Suprapubic skin (tissue), 4 donors: Measurements from ENCODE around the gene PPP2R2C. TPM values are rescaled to one million over a fixed set of nuclear protein-coding genes. Genes with fewer than 3 reads are reported as not detected.

Source experiments
- DNase-seq, 2 donors: peaks; one replicate each; pipeline ENCODE4 v3.0.0-alpha.2; 2019; ENCODE audit warnings: low spot score in 2 of 2
- H3K27ac ChIP-seq: fragments of 200-600 bp; sonication (generic); one replicate; pipeline ENCODE4 v1.5.1; 2019
- H3K27me3 ChIP-seq: fragments of 200-600 bp; sonication (generic); one replicate; pipeline ENCODE4 v1.5.1; 2019
- H3K36me3 ChIP-seq: fragments of 200-600 bp; sonication (generic); one replicate; pipeline ENCODE4 v1.5.1; 2019
- H3K4me1 ChIP-seq: fragments of 200-600 bp; sonication (generic); one replicate; pipeline ENCODE4 v1.5.1; 2019
- H3K4me3 ChIP-seq: fragments of 200-600 bp; sonication (generic); one replicate; pipeline ENCODE4 v1.5.1; 2019; ENCODE audit warnings: mild to moderate bottlenecking
- H3K9me3 ChIP-seq: fragments of 200-600 bp; sonication (generic); one replicate; pipeline ENCODE4 v1.5.1; 2019
- EP300 ChIP-seq: sonication (generic); formaldehyde crosslinking; IDR thresholded peaks from one replicate; pipeline ENCODE4 v1.6.1; 2017; ENCODE audit warnings: antibody characterized with exemption
- POLR2A ChIP-seq, 2 donors: fragments of 450-650 bp; IDR thresholded peaks; one replicate each; pipeline ENCODE4 v1.6.1; 2017; ENCODE audit warnings: antibody characterized with exemption in 2 of 2, mild to moderate bottlenecking in 2 of 2, moderate library complexity in 2 of 2
- POLR2AphosphoS5 ChIP-seq, 3 donors: sonication (generic); formaldehyde crosslinking; IDR thresholded peaks; one replicate each; pipeline ENCODE4 v1.6.1; 2017; ENCODE audit warnings: antibody characterized with exemption in 3 of 3
- WGBS: methylation state at CpG from one replicate; pipeline ENCODE4 v1.1.5; 2018; 5-methylcytosine and 5-hydroxymethylcytosine counted together
- total RNA-seq, 4 donors: library from RNA; depleted of rRNA; stranded (reverse); fragments of >200 nt; gene quantifications; one replicate each; pipeline ENCODE4 v1.1.0, GENCODE V29; 2016
- TF ChIP-seq, protein P1 (sequence below), 2 donors: fragments of 200-600 bp in 1 of 2; fragments of 450-650 bp in 1 of 2; sonication (generic) in 1 of 2; IDR thresholded peaks; one replicate each; pipeline ENCODE4 v1.5.1; 2016 to 2019; ENCODE audit warnings: antibody characterized with exemption in 2 of 2, mild to moderate bottlenecking in 1 of 2, moderate library complexity in 1 of 2

The PPP2R2C gene
- total RNA-seq, 4 donors from 2014 or later, result 42.5 to 81.5 (median 61.0) TPM

DNA sequence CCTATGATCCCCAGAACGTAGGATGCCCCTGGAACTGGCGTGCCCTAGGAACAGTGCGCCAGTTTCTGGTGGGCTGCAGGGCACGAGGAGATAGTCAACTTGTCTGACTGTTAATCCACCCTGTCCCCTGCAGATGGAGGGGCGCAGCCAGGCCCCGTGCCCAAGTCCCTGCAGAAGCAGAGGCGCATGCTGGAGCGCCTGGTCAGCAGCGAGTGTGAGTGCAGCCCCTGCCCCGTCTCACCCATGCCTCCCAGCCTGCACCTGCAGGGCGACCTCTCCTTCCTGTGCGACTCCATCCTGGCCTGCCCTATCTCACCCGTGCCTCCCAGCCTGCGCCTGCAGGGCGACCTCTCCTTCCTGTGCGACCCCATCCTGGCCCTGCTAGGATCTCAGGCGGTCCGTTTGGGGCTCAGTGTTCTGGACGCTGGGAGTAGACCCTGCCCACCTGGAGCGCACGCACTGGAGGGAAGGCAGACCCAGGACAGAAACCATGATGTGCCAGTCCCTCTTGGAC lies 180.6 kb downstream of the PPP2R2C start:
- Histone ChIP-seq H3K27me3 (no peaks in the 10 kb centered on the region), H3K36me3 (peaks cover 89% of the 10 kb centered on the region), H3K27ac (no peak overlapping the region), H3K9me3 (no peaks in the 10 kb centered on the region), H3K4me1 (no peaks in the 10 kb centered on the region), H3K4me3 (no peak overlapping the region)
- WGBS, result 71% methylated on average over 13 of the region's 21 CpGs
- TF ChIP-seq POLR2AphosphoS5 (IDR thresholded peaks at IDR 0.05) (no peak), POLR2A (IDR thresholded peaks at IDR 0.05) (no peak), EP300 (no peak)
- TF ChIP-seq, protein P1, sequence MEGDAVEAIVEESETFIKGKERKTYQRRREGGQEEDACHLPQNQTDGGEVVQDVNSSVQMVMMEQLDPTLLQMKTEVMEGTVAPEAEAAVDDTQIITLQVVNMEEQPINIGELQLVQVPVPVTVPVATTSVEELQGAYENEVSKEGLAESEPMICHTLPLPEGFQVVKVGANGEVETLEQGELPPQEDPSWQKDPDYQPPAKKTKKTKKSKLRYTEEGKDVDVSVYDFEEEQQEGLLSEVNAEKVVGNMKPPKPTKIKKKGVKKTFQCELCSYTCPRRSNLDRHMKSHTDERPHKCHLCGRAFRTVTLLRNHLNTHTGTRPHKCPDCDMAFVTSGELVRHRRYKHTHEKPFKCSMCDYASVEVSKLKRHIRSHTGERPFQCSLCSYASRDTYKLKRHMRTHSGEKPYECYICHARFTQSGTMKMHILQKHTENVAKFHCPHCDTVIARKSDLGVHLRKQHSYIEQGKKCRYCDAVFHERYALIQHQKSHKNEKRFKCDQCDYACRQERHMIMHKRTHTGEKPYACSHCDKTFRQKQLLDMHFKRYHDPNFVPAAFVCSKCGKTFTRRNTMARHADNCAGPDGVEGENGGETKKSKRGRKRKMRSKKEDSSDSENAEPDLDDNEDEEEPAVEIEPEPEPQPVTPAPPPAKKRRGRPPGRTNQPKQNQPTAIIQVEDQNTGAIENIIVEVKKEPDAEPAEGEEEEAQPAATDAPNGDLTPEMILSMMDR (IDR thresholded peaks at IDR 0.05), result no peak
- no peak for DNase-seq

DNA sequence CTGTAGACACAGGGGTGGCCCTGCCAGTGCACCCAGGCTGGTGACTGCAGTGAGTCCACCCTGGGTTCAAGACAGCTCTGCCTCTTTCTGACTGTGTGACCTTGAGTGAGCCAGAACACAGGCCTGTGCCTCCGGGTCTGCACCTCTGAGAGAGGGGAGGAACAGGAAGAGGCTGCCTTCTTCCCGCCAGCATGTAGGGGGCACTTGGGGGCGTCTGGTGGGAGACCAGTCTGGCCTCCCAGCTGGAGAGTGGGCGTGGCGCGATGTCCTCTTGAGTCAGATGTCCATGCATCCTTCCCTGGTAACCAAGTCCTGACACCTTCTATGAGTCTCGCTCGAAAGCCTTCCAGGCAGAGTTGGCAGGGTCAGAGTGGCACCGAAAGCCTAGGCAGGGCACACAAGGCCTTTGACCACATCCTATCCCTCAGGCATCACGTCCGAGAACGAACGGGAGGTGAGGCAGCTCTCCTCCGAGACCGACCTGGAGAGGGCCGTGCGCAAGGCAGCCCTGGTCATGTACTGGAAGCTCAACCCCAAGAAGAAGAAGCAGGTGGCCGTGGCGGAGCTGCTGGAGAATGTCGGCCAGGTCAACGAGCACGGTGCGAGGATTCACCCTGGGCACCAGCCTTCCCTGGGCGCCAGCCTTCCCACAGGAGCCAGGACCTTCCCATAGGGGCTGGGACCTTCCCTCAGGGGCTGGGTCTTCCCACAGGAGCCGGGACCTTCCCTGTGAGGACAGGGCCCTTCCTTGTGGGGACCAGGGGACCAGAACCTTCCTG lies 181.5 kb downstream of the PPP2R2C start:
- Histone ChIP-seq H3K36me3 (peaks cover 81% of the 10 kb centered on the region), H3K4me3 (no peak overlapping the region), H3K9me3 (no peaks in the 10 kb centered on the region), H3K27me3 (no peaks in the 10 kb centered on the region), H3K4me1 (no peaks in the 10 kb centered on the region), H3K27ac (no peak overlapping the region)
- TF ChIP-seq EP300, result no peak
- TF ChIP-seq, protein P1 (IDR thresholded peaks at IDR 0.05), result no peak
- TF ChIP-seq POLR2A (IDR thresholded peaks at IDR 0.05), result no peak
- no peak for TF ChIP-seq POLR2AphosphoS5 (IDR thresholded peaks at IDR 0.05)
- DNase-seq, result no peak
- WGBS, result 83% methylated on average over 1 of the region's 25 CpGs

DNA sequence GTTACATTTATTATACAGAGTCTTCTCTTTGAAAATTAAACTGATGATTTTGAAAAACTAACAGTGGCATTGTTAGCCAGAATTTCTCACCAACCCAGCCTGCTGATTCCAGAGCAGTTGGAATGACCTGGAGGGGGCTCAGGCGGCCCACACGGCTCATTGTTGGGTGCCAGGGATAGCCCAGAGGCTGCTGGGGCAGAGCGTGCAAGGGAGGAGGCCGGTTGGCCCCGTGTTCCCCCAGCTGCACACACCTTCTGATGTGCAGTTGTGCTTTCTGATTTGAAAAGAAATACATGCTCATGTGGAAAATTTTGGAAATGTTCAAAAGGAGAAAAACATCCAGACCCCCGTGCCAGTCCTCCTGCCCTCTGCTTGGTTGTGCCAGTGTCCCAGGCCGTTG lies 182.2 kb downstream of the PPP2R2C start:
- H3K27ac ChIP-seq, result no peak overlapping the region
- TF ChIP-seq, protein P1 (IDR thresholded peaks at IDR 0.05), result no peak
- TF ChIP-seq EP300 (no peak), POLR2AphosphoS5 (IDR thresholded peaks at IDR 0.05) (no peak), POLR2A (IDR thresholded peaks at IDR 0.05) (no peak)
- WGBS, result 74% methylated on average over 4 of the region's 7 CpGs
- peaks cover 74% of the 10 kb centered on the region for H3K36me3 ChIP-seq
- no peaks in the 10 kb centered on the region for H3K27me3 ChIP-seq
- no peak overlapping the region for H3K4me3 ChIP-seq
- no peaks in the 10 kb centered on the region for H3K9me3 ChIP-seq
- H3K4me1 ChIP-seq, result no peaks in the 10 kb centered on the region
- DNase-seq, result no peak

DNA sequence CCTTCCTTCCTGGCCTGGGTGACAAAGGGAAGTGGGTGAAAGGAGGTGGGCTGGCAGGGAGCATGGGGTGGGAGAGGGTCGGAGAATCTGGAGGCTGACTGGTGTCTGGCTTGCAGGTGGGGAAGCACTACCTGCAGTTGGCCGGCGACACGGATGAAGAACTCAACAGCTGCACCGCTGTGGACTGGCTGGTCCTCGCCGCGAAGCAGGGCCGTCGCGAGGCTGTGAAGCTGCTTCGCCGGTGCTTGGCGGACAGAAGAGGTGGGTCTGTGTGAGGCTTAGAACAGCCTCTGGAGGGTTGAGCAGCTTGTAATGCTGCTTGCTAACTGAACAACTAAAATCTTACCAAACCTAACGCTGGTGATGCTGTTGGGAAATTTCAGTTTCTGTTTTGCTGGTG lies 183.5 kb downstream of the PPP2R2C start:
- TF ChIP-seq, protein P1 (IDR thresholded peaks at IDR 0.05), result no peak
- no peak for TF ChIP-seq POLR2A (IDR thresholded peaks at IDR 0.05)
- no peak for TF ChIP-seq EP300
- TF ChIP-seq POLR2AphosphoS5 (IDR thresholded peaks at IDR 0.05), result no peak
- H3K4me3 ChIP-seq, result no peak overlapping the region
- H3K9me3 ChIP-seq, result no peaks in the 10 kb centered on the region
- H3K4me1 ChIP-seq, result no peaks in the 10 kb centered on the region
- no peak for DNase-seq
- 96% methylated on average over 6 of the region's 15 CpGs for WGBS
- no peak overlapping the region for H3K27ac ChIP-seq
- H3K27me3 ChIP-seq, result no peaks in the 10 kb centered on the region
- H3K36me3 ChIP-seq, result peaks cover 62% of the 10 kb centered on the region

DNA sequence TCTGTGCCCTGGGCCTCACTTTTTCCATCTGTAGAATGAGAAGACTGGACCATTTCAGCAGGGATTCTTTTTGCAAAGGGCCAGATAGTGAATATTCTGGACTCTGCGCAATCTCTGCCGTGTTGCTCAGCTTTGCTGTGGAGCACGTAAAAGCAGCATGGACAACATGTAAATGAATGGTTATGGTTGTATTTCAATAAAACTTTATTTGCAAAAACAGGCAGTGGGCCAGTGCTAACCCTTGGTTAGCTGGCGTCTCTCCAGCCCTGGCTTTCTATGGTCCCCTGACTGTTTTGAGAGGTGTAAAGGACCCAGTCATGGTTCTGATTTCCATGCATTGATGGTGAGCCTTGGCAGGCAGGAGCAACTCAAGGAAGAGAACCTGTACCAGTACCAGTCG lies 184.1 kb downstream of the PPP2R2C start:
- peaks cover 57% of the 10 kb centered on the region for H3K36me3 ChIP-seq
- TF ChIP-seq POLR2AphosphoS5 (IDR thresholded peaks at IDR 0.05) (no peak), EP300 (no peak), POLR2A (IDR thresholded peaks at IDR 0.05) (no peak)
- TF ChIP-seq, protein P1 (IDR thresholded peaks at IDR 0.05), result no peak
- no peak for DNase-seq

More for the DNA sequence above, 184.1 kb downstream of the PPP2R2C start:
- Histone ChIP-seq H3K27ac (no peak overlapping the region), H3K9me3 (no peaks in the 10 kb centered on the region), H3K4me1 (no peaks in the 10 kb centered on the region), H3K27me3 (no peaks in the 10 kb centered on the region), H3K4me3 (no peak overlapping the region)
- WGBS, result 96% methylated on average over 5 of the region's 5 CpGs
